Measurements from ENCODE around the gene ELF3. TPM values are rescaled to one million over a fixed set of nuclear protein-coding genes. Genes with fewer than 3 reads are reported as not detected.
"Not testable (repeated sequence)": the region's sequence is repeated elsewhere in the genome, so short reads cannot be mapped to it uniquely, and the experiment has no call there.

ELF3 gene
- total RNA-seq (1 to 10 TPM; 2.0 to 2.7 TPM), total RNA-seq (0 to 2.0 (median 0.32) reads per million in 172 experiments)
- polyA plus RNA-seq (2013, experiment 1 of 2): 0.35 TPM
- 0.78 TPM for polyA plus RNA-seq (2013, experiment 2 of 2)

DNA sequence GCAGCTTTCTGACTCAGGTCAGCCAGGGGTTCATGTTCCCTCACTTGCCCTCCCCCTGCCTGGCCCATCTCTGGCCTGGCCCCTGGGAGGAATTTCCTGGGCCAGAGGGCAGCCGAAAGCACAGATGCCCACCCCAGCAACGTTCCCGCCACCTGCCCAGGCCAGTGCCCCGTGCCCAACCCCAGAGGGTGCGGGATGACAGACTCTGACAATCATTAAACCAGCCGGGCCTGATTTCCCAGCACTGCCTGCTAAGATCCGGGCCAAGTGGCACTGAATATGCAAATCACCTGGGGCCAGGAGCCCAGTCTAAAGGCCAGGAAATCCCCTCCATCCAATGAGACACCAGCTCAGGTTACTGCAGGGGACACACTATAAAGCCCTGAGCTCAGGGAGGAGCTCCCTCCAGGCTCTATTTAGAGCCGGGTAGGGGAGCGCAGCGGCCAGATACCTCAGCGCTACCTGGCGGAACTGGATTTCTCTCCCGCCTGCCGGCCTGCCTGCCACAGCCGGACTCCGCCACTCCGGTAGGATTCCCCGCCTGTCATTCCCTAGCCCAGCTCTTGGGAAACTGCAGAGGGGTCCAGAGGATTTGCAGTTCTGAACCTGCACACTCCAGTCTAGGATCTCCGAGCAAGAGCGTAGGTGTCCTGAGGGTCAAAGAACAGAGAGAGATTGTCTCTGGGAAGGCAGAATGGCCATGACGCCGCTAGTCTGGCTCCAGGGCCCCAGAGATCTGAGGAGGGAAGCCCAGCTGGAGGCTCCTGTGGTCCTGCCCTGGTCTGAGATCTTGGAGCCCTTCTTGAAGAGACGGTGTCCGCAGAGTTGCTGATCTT is at the start of gene ELF3:
ELF3 (plus strand) TSS at position 408 of the 836 bp plus-strand sequence. CDS start 550 bp downstream, outside the sequence.
- Mint-ChIP-seq H3K27me3 (no peaks in the 10 kb centered on the region), H3K27ac (no peak within 1 kb of the TSS), H3K36me3 (ENCODE audit: low read depth) (peaks cover 15% of the 10 kb centered on the region), H3K4me3 (no peak within 1 kb of the TSS), H3K4me1 (ENCODE audit: low read depth) (no peaks in the 10 kb centered on the region), H3K9me3 (no peaks in the 10 kb centered on the region)
- TF ChIP-seq, protein P1, sequence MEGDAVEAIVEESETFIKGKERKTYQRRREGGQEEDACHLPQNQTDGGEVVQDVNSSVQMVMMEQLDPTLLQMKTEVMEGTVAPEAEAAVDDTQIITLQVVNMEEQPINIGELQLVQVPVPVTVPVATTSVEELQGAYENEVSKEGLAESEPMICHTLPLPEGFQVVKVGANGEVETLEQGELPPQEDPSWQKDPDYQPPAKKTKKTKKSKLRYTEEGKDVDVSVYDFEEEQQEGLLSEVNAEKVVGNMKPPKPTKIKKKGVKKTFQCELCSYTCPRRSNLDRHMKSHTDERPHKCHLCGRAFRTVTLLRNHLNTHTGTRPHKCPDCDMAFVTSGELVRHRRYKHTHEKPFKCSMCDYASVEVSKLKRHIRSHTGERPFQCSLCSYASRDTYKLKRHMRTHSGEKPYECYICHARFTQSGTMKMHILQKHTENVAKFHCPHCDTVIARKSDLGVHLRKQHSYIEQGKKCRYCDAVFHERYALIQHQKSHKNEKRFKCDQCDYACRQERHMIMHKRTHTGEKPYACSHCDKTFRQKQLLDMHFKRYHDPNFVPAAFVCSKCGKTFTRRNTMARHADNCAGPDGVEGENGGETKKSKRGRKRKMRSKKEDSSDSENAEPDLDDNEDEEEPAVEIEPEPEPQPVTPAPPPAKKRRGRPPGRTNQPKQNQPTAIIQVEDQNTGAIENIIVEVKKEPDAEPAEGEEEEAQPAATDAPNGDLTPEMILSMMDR (IDR thresholded peaks at IDR 0.05): no peak
- peaks cover 8% of the 10 kb centered on the region for H3K36me3 ChIP-seq (ENCODE audit: insufficient read depth, low read length)
- H3K4me1 ChIP-seq (ENCODE audit: insufficient read depth, low read length): peaks cover 3% of the 10 kb centered on the region
- ATAC-seq (ENCODE audit: poor library complexity): no peak
- ChIA-PET POLR2A (no interaction called here), CTCF (no interaction called here)
- H3K27ac ChIP-seq (ENCODE audit: low read depth in 1 of 2, low read length in 2 of 2): no peak within 1 kb of the TSS
- DNase-seq: no peak
- no peak within 1 kb of the TSS for H3K4me3 ChIP-seq (ENCODE audit: low read length)
- intact Hi-C loops (cut with DNase I, micrococcal nuclease): loop anchor here in 1 of 2 experiments (1.0 kb wide), 1 partner anchor 122 kb away; no protein-coding TSS in a partner anchor
- no peaks in the 10 kb centered on the region for H3K27me3 ChIP-seq (ENCODE audit: control insufficient read depth in 1 of 2, insufficient read depth in 2 of 2, low read length in 2 of 2)
- peaks cover 0 to 6% of the 10 kb centered on the region in 2 experiments for H3K9me3 ChIP-seq (ENCODE audit: control insufficient read depth in 1 of 2, insufficient read depth in 1 of 2, low read length in 2 of 2)

DNA sequence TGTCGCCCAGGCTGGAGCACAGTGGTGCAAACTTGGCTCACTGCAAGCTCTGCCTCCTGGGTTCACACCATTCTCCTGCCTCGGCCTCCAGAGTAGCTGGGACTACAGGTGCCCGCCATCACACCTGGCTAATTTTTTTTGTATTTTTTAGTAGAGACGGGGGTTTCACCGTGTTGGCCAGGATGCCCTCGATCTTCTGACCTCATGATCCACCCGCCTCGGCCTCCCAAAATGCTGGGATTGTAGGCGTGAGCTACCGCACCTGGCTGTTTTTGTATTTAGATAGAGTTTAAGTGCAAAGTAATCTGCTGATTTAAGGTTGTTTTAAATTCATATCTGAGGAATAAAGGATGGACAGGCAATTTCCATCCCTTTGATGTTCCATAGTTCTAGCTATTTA is 48.0 kb upstream of the ELF3 start:
- H3K36me3 ChIP-seq (ENCODE audit: insufficient read depth, low read length): peaks cover 73% of the 10 kb centered on the region
- H3K4me1 Mint-ChIP-seq (ENCODE audit: low read depth); H3K27ac ChIP-seq (ENCODE audit: low read depth in 1 of 2, low read length in 2 of 2); H3K27me3 ChIP-seq (ENCODE audit: control insufficient read depth in 1 of 2, insufficient read depth in 2 of 2, low read length in 2 of 2); H3K4me1 ChIP-seq (ENCODE audit: insufficient read depth, low read length); H3K27me3 Mint-ChIP-seq; H3K27ac Mint-ChIP-seq; DNase-seq; H3K4me3 ChIP-seq (ENCODE audit: low read length); H3K9me3 Mint-ChIP-seq; ATAC-seq (ENCODE audit: poor library complexity); H3K9me3 ChIP-seq (ENCODE audit: control insufficient read depth in 1 of 2, insufficient read depth in 1 of 2, low read length in 2 of 2); CTCF ChIA-PET; H3K4me3 Mint-ChIP-seq: not testable (repeated sequence)
- intact Hi-C loops (cut with DNase I, micrococcal nuclease): loop anchor here in 1 of 2 experiments (1.0 kb wide), 1 partner anchor 16 kb away; the partner anchor contains the start of gene LMOD1
- POLR2A ChIA-PET: interaction anchor here (0.8 to 1.4 kb wide), 2 partner anchors 10 to 20 kb away, joined by 3 to 5 read pairs; partner anchors contain the start of gene RNPEP
- H3K36me3 Mint-ChIP-seq (ENCODE audit: low read depth): peaks cover 81% of the 10 kb centered on the region

DNA sequence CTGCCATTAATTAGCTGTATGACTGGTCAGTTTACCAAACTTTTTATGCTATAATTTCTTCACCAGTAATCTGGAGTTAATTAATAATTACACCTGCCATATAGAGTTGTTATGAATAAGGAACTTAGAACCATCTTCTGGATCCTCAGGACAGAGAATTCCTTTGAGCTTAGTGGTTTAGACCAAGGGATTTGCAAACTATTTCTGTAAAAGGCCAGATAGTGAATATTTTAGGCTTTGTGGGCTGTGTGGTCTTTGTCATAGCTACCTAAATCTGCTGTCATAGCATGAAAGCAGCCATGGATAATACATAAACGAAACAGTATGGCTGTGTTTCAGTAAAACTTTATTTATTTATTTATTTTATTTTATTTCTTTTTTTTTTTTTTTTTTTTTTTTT is 46.1 kb upstream of the ELF3 start:
- H3K36me3 Mint-ChIP-seq (ENCODE audit: low read depth): peaks cover 82% of the 10 kb centered on the region
- intact Hi-C loops (cut with DNase I, micrococcal nuclease): no loop called here
- H3K27ac Mint-ChIP-seq: no peak overlapping the region
- TF ChIP-seq, protein P1 (IDR thresholded peaks at IDR 0.05): no peak
- H3K4me1 Mint-ChIP-seq (ENCODE audit: low read depth): no peaks in the 10 kb centered on the region
- ChIA-PET CTCF (interaction anchor here (2.0 to 2.3 kb wide), 2 partner anchors 35 to 68 kb away, joined by 5 to 8 read pairs; no protein-coding TSS in a partner anchor), POLR2A (interaction anchor here (0.6 kb wide), 1 partner anchor 18 kb away, joined by 3 read pairs; the partner anchor contains the start of gene RNPEP)
- H3K4me3 ChIP-seq (ENCODE audit: low read length): no peak overlapping the region
- no peak overlapping the region for H3K27ac ChIP-seq (ENCODE audit: low read depth in 1 of 2, low read length in 2 of 2)
- H3K9me3 ChIP-seq (ENCODE audit: control insufficient read depth in 1 of 2, insufficient read depth in 1 of 2, low read length in 2 of 2): no peaks in the 10 kb centered on the region
- H3K4me1 ChIP-seq (ENCODE audit: insufficient read depth, low read length): no peaks in the 10 kb centered on the region
- no peak overlapping the region for H3K4me3 Mint-ChIP-seq
- no peaks in the 10 kb centered on the region for H3K27me3 Mint-ChIP-seq
- H3K9me3 Mint-ChIP-seq: no peaks in the 10 kb centered on the region
- DNase-seq (no peak), ATAC-seq (ENCODE audit: poor library complexity) (no peak)
- peaks cover 77% of the 10 kb centered on the region for H3K36me3 ChIP-seq (ENCODE audit: insufficient read depth, low read length)
- no peaks in the 10 kb centered on the region for H3K27me3 ChIP-seq (ENCODE audit: control insufficient read depth in 1 of 2, insufficient read depth in 2 of 2, low read length in 2 of 2)
